Gastrocnemius medialis (tissue), 4 donors: ENCODE results near the gene PDE4B. TPM values are rescaled to one million over a fixed set of nuclear protein-coding genes. Genes with fewer than 3 reads are reported as not detected.
A peak's percentile ranks its signal among the peaks of the same experiment; 100 is the strongest.

Experiments
- ATAC-seq, 2 donors: fragments of 150-250 bp; one replicate each; pipeline ENCODE4 v1.9.1; 2016
- DNase-seq, 2 donors: peaks; one replicate each; pipeline ENCODE4 v3.0.0-alpha.2; 2019
- H3K27ac ChIP-seq, 4 donors: fragments of 200-600 bp; sonication (generic); 1 replicate in 1 of 4; 2 replicates in 3 of 4; pipeline ENCODE4 v1.5.1; 2016 to 2018; ENCODE audit warnings: mild to moderate bottlenecking in 2 of 4, moderate library complexity in 1 of 4
- H3K27me3 ChIP-seq, 3 donors: fragments of 200-600 bp; sonication (generic) in 2 of 3; 1 replicate in 1 of 3; 2 replicates in 2 of 3; pipeline versions ENCODE4 v1.5.1 to v1.6.0; 2016 to 2019; ENCODE audit warnings: mild to moderate bottlenecking in 1 of 3, moderate library complexity in 1 of 3
- H3K36me3 ChIP-seq, 2 donors: fragments of 200-600 bp; sonication (generic) in 1 of 2; one replicate each; pipeline ENCODE4 v1.5.1; 2017 to 2018
- H3K4me1 ChIP-seq, 2 donors: fragments of 200-600 bp; sonication (generic) in 1 of 2; one replicate each; pipeline ENCODE4 v1.5.1; 2016 to 2017; ENCODE audit warnings: mild to moderate bottlenecking in 2 of 2
- H3K4me3 ChIP-seq, 4 donors: fragments of 200-600 bp; sonication (generic) in 3 of 4; 1 replicate in 1 of 4; 2 replicates in 3 of 4; pipeline ENCODE4 v1.5.1; 2016 to 2019; ENCODE audit warnings: mild to moderate bottlenecking in 2 of 4
- H3K9me3 ChIP-seq, 3 donors: fragments of 200-600 bp; sonication (generic) in 2 of 3; 1 replicate in 1 of 3; 2 replicates in 2 of 3; pipeline ENCODE4 v1.5.1; 2016 to 2019
- POLR2A ChIP-seq, 2 donors: fragments of 450-650 bp; IDR thresholded peaks; one replicate each; pipeline ENCODE4 v1.6.1; 2017; ENCODE audit warnings: antibody characterized with exemption in 2 of 2, mild to moderate bottlenecking in 2 of 2, moderate library complexity in 2 of 2
- in situ Hi-C, 4 donors: fragments of 200-750 bp; cut with MboI; loops; one replicate each; pipeline versions ENCODE4 v1.15.0 to v1.8.0; 2017; ENCODE audit warnings: low sequenced_read_pairs in 4 of 4
- intact Hi-C: fragments of 100-400 bp; cut with DNase I; formaldehyde crosslinking; loops from one replicate; pipeline ENCODE4 v1.15.1; 2023; ENCODE audit warnings: low total_unique reads
- total RNA-seq, 4 donors: library from RNA; depleted of rRNA; stranded (reverse); fragments of >200 nt; gene quantifications; one replicate each; pipeline versions ENCODE4 v1.1.0 to v1.2.3, GENCODE V29; 2016
- TF ChIP-seq, protein P1 (sequence below), 5 experiments: fragments of 450-650 bp in 3 of 5; fragments of 200-600 bp in 2 of 5; sonication (generic) in 2 of 5; IDR thresholded peaks in 4 of 5; conservative IDR thresholded peaks in 1 of 5; 1 replicate in 4 of 5; 2 replicates in 1 of 5; pipeline ENCODE4 v1.5.1; 2016 to 2019; ENCODE audit warnings: antibody characterized with exemption in 5 of 5, mild to moderate bottlenecking in 3 of 5, moderate library complexity in 3 of 5

The PDE4B gene
- total RNA-seq, 4 donors from 2014 or later: 4.5 to 8.5 (median 7.9) TPM

DNA sequence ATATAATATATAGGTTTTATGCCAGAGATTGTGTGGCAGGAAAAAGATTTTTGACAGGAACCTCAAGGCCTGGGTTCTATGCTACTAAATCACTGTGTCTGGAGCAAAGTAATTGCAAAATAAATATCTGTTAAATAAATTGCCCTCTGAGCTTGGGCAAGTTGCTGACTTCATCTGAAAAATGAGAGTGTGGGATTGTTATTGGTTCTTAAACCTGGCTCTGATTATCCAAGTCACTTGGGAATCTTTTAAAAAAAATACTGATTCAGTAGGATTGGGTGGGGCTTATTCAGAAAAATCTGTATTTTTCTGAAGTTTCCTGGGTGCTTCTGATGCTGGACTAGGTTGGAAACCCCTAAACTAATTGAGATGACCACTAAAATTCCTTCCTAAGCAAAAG lies 567.1 kb downstream of the PDE4B start:
- Histone ChIP-seq H3K27ac (peak overlapping the region; percentile 15 to 80 (median 54)), H3K4me3 (no peak overlapping the region), H3K4me1 (peaks cover 13 to 53% of the 10 kb centered on the region in 2 donors), H3K27me3 (no peaks in the 10 kb centered on the region), H3K9me3 (no peaks in the 10 kb centered on the region), H3K36me3 (peaks cover 0 to 36% of the 10 kb centered on the region in 2 donors)
- intact Hi-C loops: no loop called here
- no peak for TF ChIP-seq POLR2A (IDR thresholded peaks at IDR 0.05)
- TF ChIP-seq, protein P1, sequence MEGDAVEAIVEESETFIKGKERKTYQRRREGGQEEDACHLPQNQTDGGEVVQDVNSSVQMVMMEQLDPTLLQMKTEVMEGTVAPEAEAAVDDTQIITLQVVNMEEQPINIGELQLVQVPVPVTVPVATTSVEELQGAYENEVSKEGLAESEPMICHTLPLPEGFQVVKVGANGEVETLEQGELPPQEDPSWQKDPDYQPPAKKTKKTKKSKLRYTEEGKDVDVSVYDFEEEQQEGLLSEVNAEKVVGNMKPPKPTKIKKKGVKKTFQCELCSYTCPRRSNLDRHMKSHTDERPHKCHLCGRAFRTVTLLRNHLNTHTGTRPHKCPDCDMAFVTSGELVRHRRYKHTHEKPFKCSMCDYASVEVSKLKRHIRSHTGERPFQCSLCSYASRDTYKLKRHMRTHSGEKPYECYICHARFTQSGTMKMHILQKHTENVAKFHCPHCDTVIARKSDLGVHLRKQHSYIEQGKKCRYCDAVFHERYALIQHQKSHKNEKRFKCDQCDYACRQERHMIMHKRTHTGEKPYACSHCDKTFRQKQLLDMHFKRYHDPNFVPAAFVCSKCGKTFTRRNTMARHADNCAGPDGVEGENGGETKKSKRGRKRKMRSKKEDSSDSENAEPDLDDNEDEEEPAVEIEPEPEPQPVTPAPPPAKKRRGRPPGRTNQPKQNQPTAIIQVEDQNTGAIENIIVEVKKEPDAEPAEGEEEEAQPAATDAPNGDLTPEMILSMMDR (IDR thresholded peaks at IDR 0.05 in 4 of 5, conservative IDR thresholded peaks at IDR 0.05 in 1 of 5): no peak
- in situ Hi-C loops: no loop called here
- DNase-seq (no peak), ATAC-seq (no peak)

DNA sequence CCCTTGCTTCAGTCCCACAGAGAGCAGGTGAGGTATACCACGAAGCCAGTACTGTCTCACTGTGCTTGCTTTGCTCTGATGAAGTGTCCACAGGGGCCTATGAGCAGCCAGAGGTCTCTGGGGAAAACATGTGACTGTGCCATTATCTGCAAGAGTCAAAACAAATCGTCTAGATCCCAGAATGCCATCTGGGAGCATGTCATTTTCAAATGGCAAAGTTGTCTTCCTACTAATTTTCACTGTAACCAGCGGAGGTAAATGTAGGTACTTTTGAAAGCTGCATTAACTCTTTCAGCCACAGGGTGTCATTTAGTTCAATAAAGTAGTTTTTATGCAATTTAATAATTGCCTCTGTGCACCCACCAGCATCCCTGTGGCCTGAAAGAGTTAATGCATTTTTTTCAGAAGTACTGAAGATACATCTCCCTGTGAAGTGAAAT lies 567.6 kb downstream of the PDE4B start:
- peak; percentile 10 to 46 for ATAC-seq

DNA sequence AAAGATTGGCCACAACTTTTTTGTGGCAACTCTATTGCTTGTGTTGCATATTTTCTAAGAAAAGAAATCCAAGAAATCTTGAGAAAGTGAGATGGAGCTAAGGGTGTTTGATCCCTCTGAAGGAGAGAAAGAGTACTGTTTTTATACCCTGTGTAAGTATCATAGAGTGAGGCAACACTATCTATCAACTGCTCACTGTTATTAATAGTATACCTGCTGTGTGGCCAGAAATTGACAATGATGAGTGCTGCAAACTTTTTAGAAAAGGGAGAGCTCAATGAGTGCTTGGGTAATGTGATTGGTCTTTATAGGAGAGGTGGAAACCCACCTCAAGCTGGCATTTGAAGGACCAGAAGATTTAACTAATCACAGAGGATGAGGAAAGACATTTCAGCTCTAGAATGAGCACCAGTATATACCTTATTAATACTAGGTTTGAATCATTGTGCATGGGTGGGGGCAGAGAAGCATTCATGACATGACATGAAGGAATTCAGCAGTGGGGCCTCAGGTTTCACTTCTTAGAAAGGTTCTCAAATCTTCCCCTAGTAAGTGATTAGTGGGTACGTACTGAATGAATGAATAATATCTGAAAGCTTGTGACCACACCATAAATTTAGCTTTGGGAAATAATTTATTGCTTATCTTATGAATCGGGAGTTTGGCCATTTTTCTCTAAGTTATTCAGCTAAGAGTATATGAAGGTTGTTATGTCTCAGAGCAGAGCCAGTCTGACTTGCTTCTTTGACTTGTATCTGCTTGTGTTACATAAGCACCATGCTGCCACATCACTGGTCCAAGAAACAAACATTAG lies 572.1 kb downstream of the PDE4B start:
- TF ChIP-seq POLR2A (IDR thresholded peaks at IDR 0.05): no peak
- TF ChIP-seq, protein P1 (IDR thresholded peaks at IDR 0.05 in 4 of 5, conservative IDR thresholded peaks at IDR 0.05 in 1 of 5): no peak
- no peaks in the 10 kb centered on the region for H3K27me3 ChIP-seq
- DNase-seq (no peak), ATAC-seq (no peak)
- peaks cover 2 to 8% of the 10 kb centered on the region in 2 donors for H3K4me1 ChIP-seq
- H3K27ac ChIP-seq: peak overlapping the region; percentile 3 to 80 (median 26)
- in situ Hi-C loops (no loop called here), intact Hi-C loops (no loop called here)
- H3K4me3 ChIP-seq: no peak overlapping the region
- peaks cover 0 to 84% of the 10 kb centered on the region in 2 donors for H3K36me3 ChIP-seq
- H3K9me3 ChIP-seq: no peaks in the 10 kb centered on the region

More for the DNA sequence above, 567.6 kb downstream of the PDE4B start:
- H3K36me3 ChIP-seq: peaks cover 0 to 40% of the 10 kb centered on the region in 2 donors
- peaks cover 13 to 48% of the 10 kb centered on the region in 2 donors for H3K4me1 ChIP-seq
- in situ Hi-C loops (no loop called here), intact Hi-C loops (no loop called here)
- no peaks in the 10 kb centered on the region for H3K27me3 ChIP-seq
- no peak for DNase-seq
- TF ChIP-seq, protein P1 (IDR thresholded peaks at IDR 0.05 in 4 of 5, conservative IDR thresholded peaks at IDR 0.05 in 1 of 5): no peak
- no peak for TF ChIP-seq POLR2A (IDR thresholded peaks at IDR 0.05)
- no peak overlapping the region for H3K4me3 ChIP-seq
- H3K9me3 ChIP-seq: no peaks in the 10 kb centered on the region
- peak overlapping the region; percentile 15 to 80 (median 54) for H3K27ac ChIP-seq

DNA sequence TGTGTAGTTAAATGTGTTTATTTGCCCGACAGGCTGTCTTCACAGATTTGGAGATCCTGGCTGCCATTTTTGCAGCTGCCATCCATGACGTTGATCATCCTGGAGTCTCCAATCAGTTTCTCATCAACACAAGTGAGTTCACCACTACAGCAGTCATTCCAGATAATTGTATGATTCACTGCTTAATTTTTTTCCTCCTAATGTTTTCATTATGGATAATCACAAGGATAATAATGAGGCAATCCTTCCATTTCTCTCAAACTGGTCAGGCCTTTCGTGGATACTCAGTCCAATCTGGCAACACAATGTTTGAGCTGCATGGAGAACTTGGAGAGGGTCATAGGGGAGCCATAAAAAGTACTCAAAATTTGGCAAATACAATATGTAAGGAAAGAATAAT lies 572.9 kb downstream of the PDE4B start:
- in situ Hi-C loops (no loop called here), intact Hi-C loops (no loop called here)
- Histone ChIP-seq H3K4me3 (no peak overlapping the region), H3K9me3 (no peaks in the 10 kb centered on the region), H3K36me3 (peaks cover 0 to 84% of the 10 kb centered on the region in 2 donors), H3K27me3 (no peaks in the 10 kb centered on the region), H3K27ac (peak overlapping the region in 3 of 4 donors; percentile 26 to 80 (median 34)), H3K4me1 (peaks cover 0 to 6% of the 10 kb centered on the region in 2 donors)
- TF ChIP-seq, protein P1 (IDR thresholded peaks at IDR 0.05 in 4 of 5, conservative IDR thresholded peaks at IDR 0.05 in 1 of 5): no peak
- TF ChIP-seq POLR2A (IDR thresholded peaks at IDR 0.05): no peak
- DNase-seq (no peak), ATAC-seq (no peak)
